Endodermal cell (in vitro differentiated cells): ENCODE results near the gene C4orf36. TPM values are rescaled to one million over a fixed set of nuclear protein-coding genes. Genes with fewer than 3 reads are reported as not detected.

Source experiments
- DNase-seq: peaks from one replicate; pipeline ENCODE4 v3.0.0-alpha.2; 2017
- H3K27ac ChIP-seq: 2 replicates; pipeline ENCODE4 v1.5.1; 2013; ENCODE audit warnings: mild to moderate bottlenecking, low read depth, low read length, moderate library complexity
- H3K27me3 ChIP-seq: 2 replicates; pipeline ENCODE4 v1.6.1; 2013; ENCODE audit warnings: mild to moderate bottlenecking, low read length, moderate library complexity; ENCODE audit not compliant: insufficient read depth, control insufficient read depth, poor library complexity, severe bottlenecking
- H3K36me3 ChIP-seq: 2 replicates; pipeline ENCODE4 v1.7.0; 2013; ENCODE audit warnings: mild to moderate bottlenecking, low read length, moderate library complexity; ENCODE audit not compliant: control insufficient read depth, insufficient read depth
- H3K4me1 ChIP-seq: one replicate; pipeline ENCODE4 v1.7.0; 2013; ENCODE audit warnings: low read length; ENCODE audit not compliant: control insufficient read depth, insufficient read depth
- H3K4me3 ChIP-seq: 2 replicates; pipeline ENCODE4 v1.5.1; 2013; ENCODE audit warnings: mild to moderate bottlenecking, low read length, moderate library complexity
- H3K9ac ChIP-seq: 2 replicates; pipeline ENCODE4 v1.6.1; 2013; ENCODE audit warnings: mild to moderate bottlenecking, low read length, moderate library complexity; ENCODE audit not compliant: poor library complexity, severe bottlenecking; ENCODE audit errors: extremely low read depth
- H3K9me3 ChIP-seq: 2 replicates; pipeline ENCODE4 v1.6.1; 2013; ENCODE audit warnings: mild to moderate bottlenecking, low read length, moderate library complexity; ENCODE audit not compliant: control insufficient read depth
- H3K27ac Mint-ChIP-seq: 2 replicates; pipeline ENCODE4 v1.8.0; 2020; ENCODE audit warnings: mixed read lengths
- H3K27me3 Mint-ChIP-seq: 2 replicates; pipeline ENCODE4 v1.8.0; 2021; ENCODE audit warnings: mild to moderate bottlenecking, mixed read lengths; ENCODE audit not compliant: insufficient read depth
- H3K36me3 Mint-ChIP-seq: 2 replicates; pipeline ENCODE4 v1.8.0; 2020; ENCODE audit warnings: low read depth, mixed read lengths
- H3K4me1 Mint-ChIP-seq: 2 replicates; pipeline ENCODE4 v1.8.0; 2020; ENCODE audit warnings: mixed read lengths
- H3K4me3 Mint-ChIP-seq: 2 replicates; pipeline ENCODE4 v1.8.0; 2020; ENCODE audit warnings: mild to moderate bottlenecking, moderate library complexity, mixed read lengths
- H3K9me3 Mint-ChIP-seq: 2 replicates; pipeline ENCODE4 v1.8.0; 2020; ENCODE audit warnings: mild to moderate bottlenecking, mixed read lengths
- WGBS, 2 experiments: methylation state at CpG; one replicate each; pipeline versions ENCODE4 v1.1.5 to v1.1.7; 2013; ENCODE audit warnings: missing lambda C conversion rate in 2 of 2, mixed read lengths in 1 of 2; ENCODE audit not compliant: insufficient coverage in 1 of 2, insufficient read length in 1 of 2; 5-methylcytosine and 5-hydroxymethylcytosine counted together
- total RNA-seq, 2 donors: library from RNA; stranded (reverse); fragmentation: NEBNext Ultra II Directional in 1 of 2; extraction: Animal tissue kit (Norgen Biotek cat#: 25700) in 1 of 2; gene quantifications; 2 replicates in 1 of 2; 3 replicates in 1 of 2; pipeline ENCODE4 v1.2.1, GENCODE V29; 2021
- TF ChIP-seq, protein P1 (sequence below): fragments of 200-600 bp; sonication (generic); conservative IDR thresholded peaks from 2 replicates; pipeline ENCODE4 v1.5.0; 2021; ENCODE audit warnings: antibody characterized with exemption, mild to moderate bottlenecking

C4orf36 gene
- total RNA-seq, 2 donors from 2014 or later: 2.2 to 3.7 TPM

DNA sequence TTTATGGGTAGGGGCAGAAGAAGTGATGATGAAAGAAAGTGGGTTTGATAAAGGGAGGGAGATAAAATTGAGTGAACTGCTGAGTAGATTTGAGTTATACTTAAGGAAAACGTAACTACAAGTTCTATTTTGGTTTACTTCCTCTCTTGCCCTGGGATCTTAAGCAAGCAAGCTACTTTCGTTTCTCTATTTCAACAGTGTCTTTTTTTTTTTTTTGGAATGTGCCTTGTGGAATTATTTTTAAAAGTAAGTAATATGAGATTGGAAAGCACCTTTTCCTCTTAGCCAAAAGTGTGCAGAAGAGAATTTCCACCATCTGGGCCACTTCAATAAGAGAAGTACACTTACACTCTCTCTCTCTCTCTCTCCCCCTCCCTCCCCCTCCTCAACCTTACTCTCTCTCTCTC, 16.0 kb upstream of the C4orf36 start:
- 90 to 100% methylated on average over 1 to 2 of the region's 2 CpGs for WGBS, 2 experiments
- Histone ChIP-seq H3K27ac (no peak overlapping the region), H3K9me3 (no peaks in the 10 kb centered on the region), H3K9ac (no peak overlapping the region), H3K4me3 (no peak overlapping the region), H3K27me3 (no peaks in the 10 kb centered on the region), H3K36me3 (no peaks in the 10 kb centered on the region), H3K4me1 (no peaks in the 10 kb centered on the region)
- no peak overlapping the region for H3K27ac Mint-ChIP-seq
- TF ChIP-seq, protein P1, sequence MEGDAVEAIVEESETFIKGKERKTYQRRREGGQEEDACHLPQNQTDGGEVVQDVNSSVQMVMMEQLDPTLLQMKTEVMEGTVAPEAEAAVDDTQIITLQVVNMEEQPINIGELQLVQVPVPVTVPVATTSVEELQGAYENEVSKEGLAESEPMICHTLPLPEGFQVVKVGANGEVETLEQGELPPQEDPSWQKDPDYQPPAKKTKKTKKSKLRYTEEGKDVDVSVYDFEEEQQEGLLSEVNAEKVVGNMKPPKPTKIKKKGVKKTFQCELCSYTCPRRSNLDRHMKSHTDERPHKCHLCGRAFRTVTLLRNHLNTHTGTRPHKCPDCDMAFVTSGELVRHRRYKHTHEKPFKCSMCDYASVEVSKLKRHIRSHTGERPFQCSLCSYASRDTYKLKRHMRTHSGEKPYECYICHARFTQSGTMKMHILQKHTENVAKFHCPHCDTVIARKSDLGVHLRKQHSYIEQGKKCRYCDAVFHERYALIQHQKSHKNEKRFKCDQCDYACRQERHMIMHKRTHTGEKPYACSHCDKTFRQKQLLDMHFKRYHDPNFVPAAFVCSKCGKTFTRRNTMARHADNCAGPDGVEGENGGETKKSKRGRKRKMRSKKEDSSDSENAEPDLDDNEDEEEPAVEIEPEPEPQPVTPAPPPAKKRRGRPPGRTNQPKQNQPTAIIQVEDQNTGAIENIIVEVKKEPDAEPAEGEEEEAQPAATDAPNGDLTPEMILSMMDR: no peak
- DNase-seq: no peak
- peaks cover 12% of the 10 kb centered on the region for H3K27me3 Mint-ChIP-seq
- H3K4me1 Mint-ChIP-seq: peaks cover 7% of the 10 kb centered on the region
- H3K4me3 Mint-ChIP-seq: no peak overlapping the region
- H3K9me3 Mint-ChIP-seq: peaks cover 3% of the 10 kb centered on the region
- peaks cover 6% of the 10 kb centered on the region for H3K36me3 Mint-ChIP-seq

DNA sequence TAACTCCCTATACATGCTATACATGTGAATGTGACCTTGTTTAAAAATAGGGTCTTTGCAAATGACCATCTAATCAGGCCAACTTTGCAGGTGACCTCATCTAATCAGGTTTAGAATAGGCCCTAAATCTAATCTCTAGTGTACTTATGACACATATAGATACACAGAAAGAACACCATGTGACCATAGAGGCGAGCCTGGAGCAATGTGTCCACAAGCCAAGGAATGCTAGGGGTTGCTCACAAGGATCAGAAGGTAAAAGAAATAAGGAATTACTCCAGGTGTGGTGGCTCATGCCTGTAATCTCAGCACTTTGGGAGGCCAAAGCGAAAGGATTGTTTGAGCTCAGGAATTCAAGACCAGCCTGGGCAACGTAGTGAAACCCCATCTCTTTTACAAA, 9.6 kb upstream of the C4orf36 start:
- Histone ChIP-seq H3K36me3 (no peaks in the 10 kb centered on the region), H3K9me3 (no peaks in the 10 kb centered on the region), H3K9ac (no peak overlapping the region), H3K27me3 (no peaks in the 10 kb centered on the region), H3K4me1 (no peaks in the 10 kb centered on the region), H3K4me3 (no peak overlapping the region), H3K27ac (no peak overlapping the region)
- DNase-seq: no peak
- Mint-ChIP-seq H3K9me3 (peaks cover 3% of the 10 kb centered on the region), H3K4me1 (no peaks in the 10 kb centered on the region), H3K36me3 (no peaks in the 10 kb centered on the region), H3K27me3 (peaks cover 22% of the 10 kb centered on the region), H3K4me3 (no peak overlapping the region), H3K27ac (no peak overlapping the region)
- TF ChIP-seq, protein P1: no peak
- 89 to 96% methylated on average over 3 of the region's 3 CpGs for WGBS, 2 experiments

GRCh38 chr4:86898562-86898961, 6.3 kb upstream of the C4orf36 start:
- TF ChIP-seq, protein P1: peak; percentile 73
- H3K36me3 Mint-ChIP-seq: no peaks in the 10 kb centered on the region
- Histone ChIP-seq H3K9ac (no peak overlapping the region), H3K27ac (no peak overlapping the region), H3K4me1 (no peaks in the 10 kb centered on the region), H3K36me3 (no peaks in the 10 kb centered on the region), H3K27me3 (no peaks in the 10 kb centered on the region), H3K9me3 (no peaks in the 10 kb centered on the region), H3K4me3 (no peak overlapping the region)
- DNase-seq: peak; percentile 64
- peaks cover 13% of the 10 kb centered on the region for H3K27me3 Mint-ChIP-seq
- 78 to 94% methylated on average over 2 to 4 of the region's 4 CpGs for WGBS, 2 experiments
- no peak overlapping the region for H3K4me3 Mint-ChIP-seq
- H3K27ac Mint-ChIP-seq: no peak overlapping the region
- peaks cover 3% of the 10 kb centered on the region for H3K9me3 Mint-ChIP-seq
- no peaks in the 10 kb centered on the region for H3K4me1 Mint-ChIP-seq
